Gastrocnemius medialis (tissue), 4 donors: ENCODE results near the gene ROR1. TPM values are rescaled to one million over a fixed set of nuclear protein-coding genes. Genes with fewer than 3 reads are reported as not detected.
A peak's percentile ranks its signal among the peaks of the same experiment; 100 is the strongest.

Experiments used
- ATAC-seq, 2 donors: fragments of 150-250 bp; one replicate each; pipeline ENCODE4 v1.9.1; 2016
- DNase-seq, 2 donors: peaks; one replicate each; pipeline ENCODE4 v3.0.0-alpha.2; 2019
- H3K27ac ChIP-seq, 4 donors: fragments of 200-600 bp; sonication (generic); 1 replicate in 1 of 4; 2 replicates in 3 of 4; pipeline ENCODE4 v1.5.1; 2016 to 2018; ENCODE audit warnings: mild to moderate bottlenecking in 2 of 4, moderate library complexity in 1 of 4
- H3K27me3 ChIP-seq, 3 donors: fragments of 200-600 bp; sonication (generic) in 2 of 3; 1 replicate in 1 of 3; 2 replicates in 2 of 3; pipeline versions ENCODE4 v1.5.1 to v1.6.0; 2016 to 2019; ENCODE audit warnings: mild to moderate bottlenecking in 1 of 3, moderate library complexity in 1 of 3
- H3K36me3 ChIP-seq, 2 donors: fragments of 200-600 bp; sonication (generic) in 1 of 2; one replicate each; pipeline ENCODE4 v1.5.1; 2017 to 2018
- H3K4me1 ChIP-seq, 2 donors: fragments of 200-600 bp; sonication (generic) in 1 of 2; one replicate each; pipeline ENCODE4 v1.5.1; 2016 to 2017; ENCODE audit warnings: mild to moderate bottlenecking in 2 of 2
- H3K4me3 ChIP-seq, 4 donors: fragments of 200-600 bp; sonication (generic) in 3 of 4; 1 replicate in 1 of 4; 2 replicates in 3 of 4; pipeline ENCODE4 v1.5.1; 2016 to 2019; ENCODE audit warnings: mild to moderate bottlenecking in 2 of 4
- H3K9me3 ChIP-seq, 3 donors: fragments of 200-600 bp; sonication (generic) in 2 of 3; 1 replicate in 1 of 3; 2 replicates in 2 of 3; pipeline ENCODE4 v1.5.1; 2016 to 2019
- POLR2A ChIP-seq, 2 donors: fragments of 450-650 bp; IDR thresholded peaks; one replicate each; pipeline ENCODE4 v1.6.1; 2017; ENCODE audit warnings: antibody characterized with exemption in 2 of 2, mild to moderate bottlenecking in 2 of 2, moderate library complexity in 2 of 2
- in situ Hi-C, 4 donors: fragments of 200-750 bp; cut with MboI; loops; one replicate each; pipeline versions ENCODE4 v1.15.0 to v1.8.0; 2017; ENCODE audit warnings: low sequenced_read_pairs in 4 of 4
- intact Hi-C: fragments of 100-400 bp; cut with DNase I; formaldehyde crosslinking; loops from one replicate; pipeline ENCODE4 v1.15.1; 2023; ENCODE audit warnings: low total_unique reads
- total RNA-seq, 4 donors: library from RNA; depleted of rRNA; stranded (reverse); fragments of >200 nt; gene quantifications; one replicate each; pipeline versions ENCODE4 v1.1.0 to v1.2.3, GENCODE V29; 2016
- TF ChIP-seq, protein P1 (sequence below), 5 experiments: fragments of 450-650 bp in 3 of 5; fragments of 200-600 bp in 2 of 5; sonication (generic) in 2 of 5; IDR thresholded peaks in 4 of 5; conservative IDR thresholded peaks in 1 of 5; 1 replicate in 4 of 5; 2 replicates in 1 of 5; pipeline ENCODE4 v1.5.1; 2016 to 2019; ENCODE audit warnings: antibody characterized with exemption in 5 of 5, mild to moderate bottlenecking in 3 of 5, moderate library complexity in 3 of 5

ROR1 gene
- total RNA-seq, 4 donors from 2014 or later = 2.5 to 4.3 (median 3.6) TPM

DNA sequence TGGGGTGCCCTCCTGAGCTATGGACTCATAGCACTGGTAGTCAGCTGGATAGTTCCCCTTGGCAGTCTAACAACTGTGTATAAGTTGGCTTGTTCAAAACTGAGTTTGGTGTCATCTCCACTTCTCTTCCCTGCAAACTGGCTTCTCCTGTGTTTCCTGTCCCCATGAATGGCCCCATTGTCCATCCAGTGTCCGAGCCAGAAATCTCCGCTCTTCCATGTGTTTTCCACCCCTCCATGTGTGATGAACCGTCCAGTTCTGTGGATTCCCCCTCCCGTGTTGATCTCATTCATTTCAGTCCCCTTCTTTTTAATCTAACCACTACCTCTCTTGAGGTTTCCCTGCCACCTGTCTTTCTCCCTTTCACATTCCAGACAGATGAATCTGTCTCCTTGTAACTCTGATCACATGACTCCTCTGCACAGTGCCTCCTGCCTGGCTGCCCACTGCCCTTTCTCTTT is 195.7 kb downstream of the ROR1 start:
- Histone ChIP-seq H3K27me3 (no peaks in the 10 kb centered on the region), H3K27ac (peak overlapping the region in 1 of 4 donors; percentile 14), H3K36me3 (no peaks in the 10 kb centered on the region), H3K4me1 (peaks cover 15 to 20% of the 10 kb centered on the region in 2 donors), H3K4me3 (no peak overlapping the region), H3K9me3 (no peaks in the 10 kb centered on the region)
- in situ Hi-C loops = no loop called here
- intact Hi-C loops = loop anchor here (1.0 kb wide), 1 partner anchor 9 kb away; no protein-coding TSS in a partner anchor
- peak; percentile 70 to 88 for ATAC-seq
- no peak for DNase-seq
- TF ChIP-seq POLR2A (IDR thresholded peaks at IDR 0.05) = no peak
- TF ChIP-seq, protein P1, sequence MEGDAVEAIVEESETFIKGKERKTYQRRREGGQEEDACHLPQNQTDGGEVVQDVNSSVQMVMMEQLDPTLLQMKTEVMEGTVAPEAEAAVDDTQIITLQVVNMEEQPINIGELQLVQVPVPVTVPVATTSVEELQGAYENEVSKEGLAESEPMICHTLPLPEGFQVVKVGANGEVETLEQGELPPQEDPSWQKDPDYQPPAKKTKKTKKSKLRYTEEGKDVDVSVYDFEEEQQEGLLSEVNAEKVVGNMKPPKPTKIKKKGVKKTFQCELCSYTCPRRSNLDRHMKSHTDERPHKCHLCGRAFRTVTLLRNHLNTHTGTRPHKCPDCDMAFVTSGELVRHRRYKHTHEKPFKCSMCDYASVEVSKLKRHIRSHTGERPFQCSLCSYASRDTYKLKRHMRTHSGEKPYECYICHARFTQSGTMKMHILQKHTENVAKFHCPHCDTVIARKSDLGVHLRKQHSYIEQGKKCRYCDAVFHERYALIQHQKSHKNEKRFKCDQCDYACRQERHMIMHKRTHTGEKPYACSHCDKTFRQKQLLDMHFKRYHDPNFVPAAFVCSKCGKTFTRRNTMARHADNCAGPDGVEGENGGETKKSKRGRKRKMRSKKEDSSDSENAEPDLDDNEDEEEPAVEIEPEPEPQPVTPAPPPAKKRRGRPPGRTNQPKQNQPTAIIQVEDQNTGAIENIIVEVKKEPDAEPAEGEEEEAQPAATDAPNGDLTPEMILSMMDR (IDR thresholded peaks at IDR 0.05 in 4 of 5, conservative IDR thresholded peaks at IDR 0.05 in 1 of 5) = no peak

DNA sequence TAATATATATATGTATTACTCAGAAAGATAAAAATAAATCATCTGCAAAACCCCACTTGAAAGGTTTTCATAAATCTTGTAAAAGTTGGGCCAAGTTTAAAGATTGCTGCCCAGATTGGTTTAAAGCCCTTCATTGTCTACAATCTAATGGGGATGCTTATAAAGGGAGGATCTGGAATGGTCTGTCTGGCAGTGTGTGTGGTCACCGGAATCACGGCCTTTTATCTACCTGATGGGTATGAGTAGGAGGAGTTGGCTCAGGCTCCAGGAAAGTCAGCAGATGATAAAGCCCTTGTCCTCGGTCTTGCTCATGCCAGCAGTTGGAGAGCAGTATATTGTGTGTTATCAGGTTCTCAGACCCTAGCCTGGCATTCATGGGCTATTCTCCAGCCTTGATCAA is 197.7 kb downstream of the ROR1 start:
- H3K27me3 ChIP-seq = no peaks in the 10 kb centered on the region
- in situ Hi-C loops (no loop called here), intact Hi-C loops (no loop called here)
- DNase-seq = no peak
- H3K36me3 ChIP-seq = no peaks in the 10 kb centered on the region
- TF ChIP-seq POLR2A (IDR thresholded peaks at IDR 0.05) = no peak
- TF ChIP-seq, protein P1 (IDR thresholded peaks at IDR 0.05 in 4 of 5, conservative IDR thresholded peaks at IDR 0.05 in 1 of 5) = no peak
- peaks cover 15 to 20% of the 10 kb centered on the region in 2 donors for H3K4me1 ChIP-seq
- ATAC-seq = no peak
- no peak overlapping the region for H3K27ac ChIP-seq
- H3K9me3 ChIP-seq = no peaks in the 10 kb centered on the region
- no peak overlapping the region for H3K4me3 ChIP-seq

DNA sequence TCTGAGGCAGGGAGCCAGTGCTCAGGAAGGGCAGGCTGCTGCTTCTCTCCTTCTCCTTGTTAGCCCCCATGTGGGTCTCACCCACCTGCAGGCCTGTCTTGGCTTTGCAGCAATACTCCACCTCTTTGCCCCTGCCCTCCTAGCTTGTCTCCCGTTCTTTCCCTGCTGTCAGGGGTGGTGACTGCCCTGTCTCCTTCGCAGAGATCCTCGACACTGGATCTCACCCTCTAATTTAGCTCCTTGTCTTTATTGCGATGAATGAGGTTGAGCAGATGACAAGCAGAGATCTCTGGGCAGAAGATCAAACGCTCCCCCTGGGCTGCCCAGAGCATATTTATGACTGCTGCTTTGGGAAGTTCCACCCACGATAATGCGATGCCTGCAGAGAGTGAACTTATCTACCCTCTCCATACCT is 199.2 kb downstream of the ROR1 start:
- in situ Hi-C loops (no loop called here), intact Hi-C loops (no loop called here)
- no peak overlapping the region for H3K4me3 ChIP-seq
- no peaks in the 10 kb centered on the region for H3K27me3 ChIP-seq
- H3K9me3 ChIP-seq = no peaks in the 10 kb centered on the region
- TF ChIP-seq POLR2A (IDR thresholded peaks at IDR 0.05) = no peak
- TF ChIP-seq, protein P1 (IDR thresholded peaks at IDR 0.05 in 4 of 5, conservative IDR thresholded peaks at IDR 0.05 in 1 of 5) = no peak
- H3K27ac ChIP-seq = no peak overlapping the region
- DNase-seq (no peak), ATAC-seq (no peak)
- H3K36me3 ChIP-seq = no peaks in the 10 kb centered on the region
- H3K4me1 ChIP-seq = peaks cover 15 to 20% of the 10 kb centered on the region in 2 donors

DNA sequence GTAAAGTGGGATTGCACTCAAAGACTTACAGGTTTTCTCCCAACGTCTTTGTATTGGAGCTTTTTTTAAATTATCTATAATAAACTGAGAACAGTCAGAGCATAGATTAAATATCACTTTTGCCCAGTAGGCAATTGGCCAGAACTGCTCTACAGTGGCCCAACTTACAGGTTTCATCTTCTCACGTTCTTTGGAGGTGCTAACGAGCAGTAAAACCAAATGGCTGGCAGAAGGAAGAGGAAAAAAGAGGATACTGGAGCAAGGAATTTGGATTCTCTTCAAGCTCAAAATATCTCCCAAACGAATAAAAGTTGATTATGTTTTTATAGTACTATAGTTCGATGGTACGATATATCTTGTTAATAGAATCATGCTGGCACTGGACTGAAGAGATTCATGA is 201.1 kb downstream of the ROR1 start:
- TF ChIP-seq, protein P1 (IDR thresholded peaks at IDR 0.05 in 4 of 5, conservative IDR thresholded peaks at IDR 0.05 in 1 of 5) = no peak
- TF ChIP-seq POLR2A (IDR thresholded peaks at IDR 0.05) = no peak
- Histone ChIP-seq H3K27me3 (no peaks in the 10 kb centered on the region), H3K9me3 (no peaks in the 10 kb centered on the region), H3K27ac (no peak overlapping the region), H3K36me3 (no peaks in the 10 kb centered on the region), H3K4me3 (no peak overlapping the region), H3K4me1 (peaks cover 4 to 5% of the 10 kb centered on the region in 2 donors)
- DNase-seq (no peak), ATAC-seq (no peak)
- in situ Hi-C loops (no loop called here), intact Hi-C loops (no loop called here)

DNA sequence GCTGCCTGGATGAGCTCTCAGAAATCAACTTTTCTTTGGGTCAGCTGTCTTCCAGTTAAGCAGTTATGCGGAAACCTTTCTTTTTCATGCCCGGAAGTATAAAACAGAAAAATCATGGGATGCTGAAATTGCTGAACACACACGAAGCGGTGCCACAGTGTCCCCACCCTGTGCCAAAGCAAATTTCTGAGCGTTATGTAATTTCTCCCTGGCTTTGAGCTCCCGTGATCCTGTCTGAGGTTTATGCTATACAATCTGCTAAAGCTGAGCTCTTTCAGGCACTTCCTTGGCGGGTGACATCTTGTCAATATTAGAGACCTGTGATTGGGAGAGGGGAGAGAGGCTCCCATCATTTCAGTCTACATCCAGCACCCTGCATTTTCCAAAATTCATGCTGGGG is 201.7 kb downstream of the ROR1 start:
- Histone ChIP-seq H3K4me3 (no peak overlapping the region), H3K27ac (no peak overlapping the region), H3K9me3 (no peaks in the 10 kb centered on the region), H3K36me3 (no peaks in the 10 kb centered on the region), H3K4me1 (peaks cover 4 to 5% of the 10 kb centered on the region in 2 donors), H3K27me3 (no peaks in the 10 kb centered on the region)
- DNase-seq (no peak), ATAC-seq (no peak)
- in situ Hi-C loops = no loop called here
- intact Hi-C loops = no loop called here
- TF ChIP-seq POLR2A (IDR thresholded peaks at IDR 0.05) = no peak
- TF ChIP-seq, protein P1 (IDR thresholded peaks at IDR 0.05 in 4 of 5, conservative IDR thresholded peaks at IDR 0.05 in 1 of 5) = no peak
